Fibroblast of the aortic adventitia (primary cell): ENCODE measurements around the gene CACNA1F. TPM values are rescaled to one million over a fixed set of nuclear protein-coding genes. Genes with fewer than 3 reads are reported as not detected.

ENCODE experiments used
- DNase-seq: peaks from one replicate; pipeline ENCODE4 v3.0.0-alpha.2; 2010; ENCODE audit warnings: low read depth
- H3K4me3 ChIP-seq: 2 replicates; pipeline ENCODE4 v1.5.1; 2011; ENCODE audit warnings: low read depth, mild to moderate bottlenecking, control low read depth, low read length, moderate library complexity
- total RNA-seq: library from RNA; depleted of rRNA; stranded (reverse); fragments of >200 nt; gene quantifications from 2 replicates; pipeline ENCODE4 v1.2.3, GENCODE V29; 2012; ENCODE audit warnings: low replicate concordance
- TF ChIP-seq, protein P1 (sequence below): IDR thresholded peaks from 2 replicates; pipeline ENCODE4 v1.5.1; 2011; ENCODE audit warnings: mild to moderate bottlenecking, low read length, control low read depth, inconsistent platforms; ENCODE audit not compliant: insufficient read depth

Gene CACNA1F
- total RNA-seq, 1 donor, result not detected

DNA sequence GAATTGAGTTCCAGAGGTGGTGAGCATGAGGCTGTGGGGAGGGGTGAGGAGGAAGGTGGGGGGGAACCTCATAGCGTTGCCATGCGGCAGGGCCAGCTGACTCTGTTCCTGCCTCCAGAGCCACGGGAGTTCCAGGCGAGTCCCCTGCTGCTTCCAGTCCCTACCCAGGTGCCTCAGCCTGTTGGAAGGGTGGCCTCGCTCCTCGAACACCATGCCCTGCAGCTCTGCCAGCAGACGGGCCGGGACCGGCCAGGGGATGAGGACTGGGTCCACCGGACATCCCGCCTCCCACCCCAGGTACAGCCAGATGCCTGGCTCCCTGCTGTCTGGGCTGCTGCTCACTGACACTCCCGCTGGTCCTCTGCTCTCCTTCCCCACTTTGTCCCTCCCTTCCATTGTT is 10.0 kb upstream of the CACNA1F start:
- TF ChIP-seq, protein P1, sequence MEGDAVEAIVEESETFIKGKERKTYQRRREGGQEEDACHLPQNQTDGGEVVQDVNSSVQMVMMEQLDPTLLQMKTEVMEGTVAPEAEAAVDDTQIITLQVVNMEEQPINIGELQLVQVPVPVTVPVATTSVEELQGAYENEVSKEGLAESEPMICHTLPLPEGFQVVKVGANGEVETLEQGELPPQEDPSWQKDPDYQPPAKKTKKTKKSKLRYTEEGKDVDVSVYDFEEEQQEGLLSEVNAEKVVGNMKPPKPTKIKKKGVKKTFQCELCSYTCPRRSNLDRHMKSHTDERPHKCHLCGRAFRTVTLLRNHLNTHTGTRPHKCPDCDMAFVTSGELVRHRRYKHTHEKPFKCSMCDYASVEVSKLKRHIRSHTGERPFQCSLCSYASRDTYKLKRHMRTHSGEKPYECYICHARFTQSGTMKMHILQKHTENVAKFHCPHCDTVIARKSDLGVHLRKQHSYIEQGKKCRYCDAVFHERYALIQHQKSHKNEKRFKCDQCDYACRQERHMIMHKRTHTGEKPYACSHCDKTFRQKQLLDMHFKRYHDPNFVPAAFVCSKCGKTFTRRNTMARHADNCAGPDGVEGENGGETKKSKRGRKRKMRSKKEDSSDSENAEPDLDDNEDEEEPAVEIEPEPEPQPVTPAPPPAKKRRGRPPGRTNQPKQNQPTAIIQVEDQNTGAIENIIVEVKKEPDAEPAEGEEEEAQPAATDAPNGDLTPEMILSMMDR, result no peak
- no peak overlapping the region for H3K4me3 ChIP-seq
- no peak for DNase-seq

DNA sequence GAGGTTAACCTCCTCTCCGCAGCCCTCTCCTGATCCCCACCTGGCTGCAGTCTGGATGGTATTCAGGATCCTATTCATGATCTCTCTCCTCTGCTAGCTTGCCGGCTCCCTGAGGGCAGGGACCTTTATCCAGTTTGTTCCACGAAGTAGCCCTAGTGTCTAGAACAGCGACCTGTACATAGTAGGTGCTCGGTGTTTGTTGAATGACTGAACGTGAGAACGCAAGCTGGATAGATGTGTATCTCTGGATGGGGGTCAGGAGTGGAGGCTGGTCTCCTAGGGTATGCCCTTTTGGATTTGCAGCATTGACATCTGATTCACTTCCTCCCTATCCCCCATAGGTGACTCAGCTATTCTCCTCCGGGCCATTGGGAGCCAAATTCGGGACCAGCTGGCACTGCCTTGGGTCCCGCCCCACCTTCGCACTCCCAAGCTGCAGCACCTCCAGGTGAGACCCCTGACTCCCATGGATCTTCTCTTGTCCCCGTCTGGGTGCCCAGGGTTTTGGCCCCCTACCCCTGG is 9.5 kb upstream of the CACNA1F start:
- H3K4me3 ChIP-seq, result no peak overlapping the region
- DNase-seq, result no peak
- TF ChIP-seq, protein P1, result no peak

DNA sequence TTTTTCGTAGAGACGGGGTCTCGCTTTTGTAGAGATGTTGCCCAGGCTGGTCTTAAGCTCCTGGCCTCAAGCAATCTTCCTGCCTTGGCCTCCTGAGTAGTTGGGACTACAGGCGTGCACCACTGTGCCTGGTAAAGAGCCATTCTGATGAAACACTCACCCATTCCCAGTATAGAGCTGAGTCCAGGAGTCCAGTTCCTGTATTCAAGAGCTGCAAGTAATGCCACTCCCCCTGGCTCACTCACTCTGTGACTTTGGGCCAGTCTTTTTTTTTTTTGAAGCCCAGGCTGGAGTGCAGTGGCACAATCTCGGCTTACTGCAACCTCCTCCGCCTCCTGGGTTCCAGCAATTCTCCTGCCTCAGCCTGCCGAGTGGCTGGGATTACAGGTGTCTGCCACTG is 5.6 kb upstream of the CACNA1F start:
- no peak for DNase-seq
- TF ChIP-seq, protein P1, result no peak

DNA sequence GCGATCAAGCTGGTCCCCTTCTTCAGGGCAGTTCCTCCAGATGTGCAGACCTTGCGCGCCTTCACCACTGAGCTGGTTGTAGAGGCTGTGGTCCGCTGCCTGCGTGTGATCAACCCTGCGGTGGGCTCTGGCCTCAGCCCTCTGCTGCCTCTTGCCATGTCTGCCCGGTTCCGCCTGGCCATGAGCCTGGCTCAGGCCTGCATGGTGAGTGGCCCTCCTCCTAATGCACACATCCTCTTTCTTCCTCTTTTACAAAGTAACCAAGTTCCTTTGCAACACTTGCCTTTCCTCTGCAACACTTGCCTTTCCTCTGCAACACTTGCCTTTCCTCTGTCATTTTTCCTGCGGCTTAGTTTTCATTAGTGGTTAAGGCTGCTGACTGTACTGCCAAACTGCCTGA is 3.9 kb upstream of the CACNA1F start:
- DNase-seq, result no peak

More for the DNA sequence above, 5.6 kb upstream of the CACNA1F start:
- no peak overlapping the region for H3K4me3 ChIP-seq

DNA sequence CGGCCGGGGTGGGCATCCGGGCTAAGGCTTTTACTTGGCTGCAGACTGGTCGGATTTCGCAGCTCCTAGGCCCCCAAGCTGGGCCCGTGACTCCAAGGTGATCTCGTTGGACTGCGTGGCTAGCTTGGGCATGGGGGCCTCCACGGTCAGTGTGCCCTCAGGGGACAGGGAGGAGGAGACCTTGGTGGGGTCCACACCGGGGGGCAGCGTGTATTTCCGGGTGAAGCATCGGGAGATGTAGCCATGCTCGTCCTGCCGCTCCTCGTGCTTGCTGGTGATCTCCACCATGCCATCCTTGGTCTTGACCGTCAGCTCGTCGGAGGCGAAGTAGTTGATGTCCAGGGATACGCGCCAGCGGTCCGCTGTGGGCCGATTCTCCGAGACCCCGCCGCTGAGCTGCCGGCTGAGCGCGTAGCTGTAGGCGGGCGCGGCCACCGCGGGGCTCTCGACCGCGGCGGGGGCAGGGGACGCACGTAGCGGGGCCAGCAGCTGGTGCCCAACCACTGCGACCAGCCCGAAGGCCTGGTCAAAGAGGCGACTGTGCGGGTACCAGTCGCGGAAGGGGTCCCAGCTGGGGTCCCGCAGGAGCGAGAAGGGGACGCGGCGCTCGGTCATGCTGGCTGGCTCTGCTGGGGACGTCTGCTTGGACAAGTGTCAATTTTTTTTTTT is 881 bp upstream of the CACNA1F start:
- H3K4me3 ChIP-seq, result no peak overlapping the region
- DNase-seq, result no peak
- TF ChIP-seq, protein P1, result no peak

More for the DNA sequence above, 3.9 kb upstream of the CACNA1F start:
- H3K4me3 ChIP-seq, result no peak overlapping the region
- TF ChIP-seq, protein P1, result no peak

DNA sequence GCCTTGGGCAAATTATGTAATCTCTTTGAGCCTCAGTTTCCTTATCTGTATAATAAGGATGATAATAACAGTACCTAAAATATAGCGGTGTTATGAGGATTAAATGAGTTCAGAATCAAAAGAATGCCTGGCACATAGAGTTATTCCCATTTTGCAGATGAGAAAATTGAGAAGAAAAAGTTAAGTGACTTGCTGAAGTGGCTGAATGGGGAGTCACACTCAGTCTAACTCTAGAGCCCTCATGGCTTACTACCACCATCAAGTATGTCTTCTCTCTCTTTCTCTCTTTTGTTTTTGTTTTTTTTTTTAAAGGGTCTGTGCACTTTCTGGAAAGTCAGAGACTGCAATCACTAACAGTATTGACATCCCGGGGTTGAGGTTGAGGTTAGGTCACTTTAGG is 615 bp downstream of the CACNA1F start:
- no peak for DNase-seq
- TF ChIP-seq, protein P1, result no peak
- no peak overlapping the region for H3K4me3 ChIP-seq
